Muscle of leg (tissue), 11 donors: Measurements from ENCODE around the gene CNTN4. TPM values are rescaled to one million over a fixed set of nuclear protein-coding genes. Genes with fewer than 3 reads are reported as not detected.
A peak's percentile ranks its signal among the peaks of the same experiment; 100 is the strongest.

ENCODE experiments used
- DNase-seq: peaks from one replicate; pipeline ENCODE4 v3.0.0; 2013
- H3K27ac ChIP-seq: one replicate; pipeline ENCODE4 v1.5.1; 2013; ENCODE audit warnings: mild to moderate bottlenecking, low read length, control low read depth
- H3K27me3 ChIP-seq: one replicate; pipeline ENCODE4 v1.6.1; 2013; ENCODE audit warnings: low read length; ENCODE audit not compliant: control insufficient read depth, insufficient read depth
- H3K36me3 ChIP-seq: one replicate; pipeline ENCODE4 v1.6.1; 2013; ENCODE audit warnings: low read length; ENCODE audit not compliant: control insufficient read depth, insufficient read depth
- H3K4me1 ChIP-seq: one replicate; pipeline ENCODE4 v1.6.1; 2013; ENCODE audit warnings: low read length; ENCODE audit not compliant: control insufficient read depth, insufficient read depth
- H3K4me3 ChIP-seq: one replicate; pipeline ENCODE4 v1.5.1; 2013; ENCODE audit warnings: low read length, control low read depth
- H3K9me3 ChIP-seq: replicated peaks from 2 replicates; pipeline ENCODE4 v1.6.1; 2013; ENCODE audit warnings: low read depth, low read length; ENCODE audit not compliant: control insufficient read depth
- WGBS: methylation state at CpG from one replicate; pipeline ENCODE4 v1.1.5; 2013; ENCODE audit warnings: missing lambda C conversion rate; ENCODE audit not compliant: insufficient coverage; 5-methylcytosine and 5-hydroxymethylcytosine counted together
- polyA plus RNA-seq, 8 donors: library from polyadenylated mRNA; unstranded; fragments of 120-200 nt; gene quantifications; one replicate each; pipeline versions ENCODE4 v1.2.1 to v1.2.3, GENCODE V29; 2013; ENCODE audit warnings: inconsistent platforms in 1 of 8, low replicate concordance in 1 of 8; ENCODE audit not compliant: insufficient read length in 8 of 8, insufficient read depth in 1 of 8
- total RNA-seq: library from RNA; stranded (reverse); fragments of 120-200 nt; gene quantifications from one replicate; pipeline ENCODE4 v1.2.4, GENCODE V29; 2013

The CNTN4 gene
- total and polyA plus RNA-seq, 9 donors: 3.0 to 16.3 (median 5.9) TPM

GRCh38 chr3:2727101-2727500 lies 628.4 kb downstream of the CNTN4 start:
- no CpG with 5 or more reads among the region's 3 CpGs for WGBS
- no peaks in the 10 kb centered on the region for H3K36me3 ChIP-seq
- no peaks in the 10 kb centered on the region for H3K4me1 ChIP-seq
- H3K4me3 ChIP-seq: no peak overlapping the region
- H3K9me3 ChIP-seq: no peaks in the 10 kb centered on the region
- DNase-seq: no peak
- no peaks in the 10 kb centered on the region for H3K27me3 ChIP-seq
- no peak overlapping the region for H3K27ac ChIP-seq

DNA sequence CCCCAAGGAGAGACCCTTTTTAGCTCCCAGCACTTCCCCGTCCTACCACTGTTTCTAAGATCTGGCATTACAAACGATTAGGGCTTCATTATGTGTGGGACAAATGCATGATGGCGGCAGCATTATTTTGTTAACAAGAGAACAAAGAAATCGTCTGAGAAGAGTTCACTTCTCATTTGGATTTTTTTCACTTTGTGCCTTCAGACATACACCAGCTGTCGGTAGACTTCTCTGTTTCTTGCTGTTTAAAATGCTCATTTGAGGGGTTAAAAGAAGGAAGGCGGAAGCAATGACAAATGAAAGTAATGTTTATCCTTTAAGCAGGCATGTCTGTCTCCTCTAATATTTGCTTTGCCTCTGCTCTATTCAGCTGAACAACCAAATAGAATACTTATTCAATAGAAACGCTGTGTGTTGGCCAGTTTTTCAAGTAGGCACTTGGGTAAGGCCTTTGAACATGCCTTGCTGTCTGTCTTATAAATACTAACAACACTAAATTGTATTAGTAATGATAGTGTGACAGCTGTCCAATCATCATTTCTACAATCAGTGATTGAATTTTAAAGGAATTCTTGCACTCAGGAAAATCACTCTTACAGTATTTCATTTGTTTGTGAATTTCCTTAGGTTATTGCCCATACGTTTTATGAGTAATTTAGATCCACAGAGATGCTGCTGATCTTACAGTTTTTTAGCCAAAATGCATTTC lies 629.1 kb downstream of the CNTN4 start:
- H3K36me3 ChIP-seq: no peaks in the 10 kb centered on the region
- H3K27me3 ChIP-seq: no peaks in the 10 kb centered on the region
- 44% methylated on average over 2 of the region's 8 CpGs for WGBS
- DNase-seq: no peak
- H3K4me3 ChIP-seq: no peak overlapping the region
- H3K4me1 ChIP-seq: no peaks in the 10 kb centered on the region
- no peak overlapping the region for H3K27ac ChIP-seq
- H3K9me3 ChIP-seq: no peaks in the 10 kb centered on the region

- Histone ChIP-seq H3K9me3 (no peaks in the 10 kb centered on the region), H3K36me3 (no peaks in the 10 kb centered on the region), H3K4me1 (no peaks in the 10 kb centered on the region), H3K4me3 (no peak overlapping the region), H3K27me3 (no peaks in the 10 kb centered on the region), H3K27ac (no peak overlapping the region)
- no peak for DNase-seq
- WGBS: no CpG with 5 or more reads among the region's 2 CpGs
These were observed 633.2 kb downstream of the CNTN4 start for GRCh38 chr3:2731843-2732242.

DNA sequence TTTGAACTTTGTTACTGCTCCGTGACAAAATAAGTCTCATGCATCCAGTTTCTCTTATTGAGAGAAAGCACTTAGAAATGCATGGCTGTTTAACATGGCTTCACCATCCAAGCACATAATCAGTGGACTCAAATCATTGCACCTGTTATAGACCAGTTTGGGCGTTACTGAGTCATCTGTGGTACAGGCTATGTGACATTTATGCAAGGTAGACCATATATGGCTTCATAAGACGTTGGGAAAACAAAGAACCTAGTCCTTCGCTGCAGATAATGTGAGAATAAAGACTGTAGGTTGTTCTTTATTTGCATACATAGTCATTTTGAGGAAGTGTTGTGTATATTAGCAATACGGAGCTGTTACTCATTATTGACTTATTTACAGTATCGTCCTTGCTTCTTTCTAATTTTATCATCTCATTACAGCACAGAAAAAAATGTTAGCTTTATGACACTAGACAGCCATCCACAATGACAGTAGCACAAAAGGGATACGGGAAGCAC lies 636.8 kb downstream of the CNTN4 start:
- Histone ChIP-seq H3K27ac (no peak overlapping the region), H3K9me3 (no peaks in the 10 kb centered on the region), H3K4me3 (no peak overlapping the region), H3K4me1 (no peaks in the 10 kb centered on the region), H3K36me3 (no peaks in the 10 kb centered on the region), H3K27me3 (no peaks in the 10 kb centered on the region)
- 67% methylated on average over 1 of the region's 7 CpGs for WGBS
- no peak for DNase-seq

GRCh38 chr3:2741516-2741915 lies 642.9 kb downstream of the CNTN4 start:
- Histone ChIP-seq H3K27ac (no peak overlapping the region), H3K9me3 (no peaks in the 10 kb centered on the region), H3K27me3 (no peaks in the 10 kb centered on the region), H3K36me3 (no peaks in the 10 kb centered on the region), H3K4me3 (no peak overlapping the region), H3K4me1 (no peaks in the 10 kb centered on the region)
- 18% methylated on average over 3 of the region's 3 CpGs for WGBS
- DNase-seq: peak; percentile 19

DNA sequence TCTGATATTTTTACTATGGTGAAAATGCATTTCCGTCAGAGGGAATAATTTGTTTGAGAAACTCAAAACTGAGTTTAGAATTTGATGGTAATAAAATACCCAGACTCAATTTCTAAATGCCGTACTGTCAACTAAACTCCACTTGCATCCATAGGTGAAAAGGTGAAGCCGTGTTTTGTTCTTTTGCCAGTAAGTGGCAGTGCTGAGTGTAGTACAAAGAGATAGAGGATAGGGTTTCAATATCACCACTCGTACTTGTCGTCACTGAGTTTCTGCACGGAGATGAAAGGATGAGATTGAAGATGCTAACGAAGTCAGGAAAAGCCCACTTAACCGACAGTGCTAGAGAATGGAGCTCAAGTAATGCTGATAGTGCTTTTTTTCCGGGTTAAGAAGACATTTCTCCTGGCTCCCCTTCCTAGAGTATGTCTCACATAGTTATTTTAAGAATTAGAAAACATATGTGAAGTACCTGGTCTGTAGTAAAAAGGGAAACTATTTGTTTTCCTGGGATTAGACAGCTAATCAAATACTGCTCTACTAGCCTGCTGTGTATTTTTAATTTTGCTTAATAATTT lies 666.4 kb downstream of the CNTN4 start:
- 0% methylated on average over 1 of the region's 9 CpGs for WGBS
- Histone ChIP-seq H3K4me3 (no peak overlapping the region), H3K27me3 (no peaks in the 10 kb centered on the region), H3K4me1 (no peaks in the 10 kb centered on the region), H3K27ac (no peak overlapping the region), H3K36me3 (no peaks in the 10 kb centered on the region), H3K9me3 (no peaks in the 10 kb centered on the region)
- peak; percentile 5 for DNase-seq

DNA sequence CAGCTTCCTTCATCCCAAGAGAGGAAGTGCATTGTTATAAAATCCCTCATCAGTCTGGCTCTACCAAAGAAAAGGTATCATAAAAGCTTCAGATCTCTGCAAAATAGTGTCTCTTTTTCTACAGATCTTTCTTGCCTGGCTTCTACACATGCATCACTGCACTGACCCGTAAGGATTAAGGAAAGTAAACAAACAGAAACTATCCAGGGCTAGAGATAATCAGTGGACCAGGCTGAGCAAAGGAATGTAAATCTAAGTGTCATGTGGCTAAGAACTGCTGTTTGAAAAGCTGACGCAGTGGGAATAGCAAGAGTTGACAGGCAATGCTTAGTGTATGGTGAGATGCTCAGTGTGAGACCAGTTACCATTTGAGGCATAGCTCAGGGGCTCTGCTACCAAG lies 671.8 kb downstream of the CNTN4 start:
- no peaks in the 10 kb centered on the region for H3K36me3 ChIP-seq
- WGBS: 37% methylated on average over 2 of the region's 2 CpGs
- H3K4me1 ChIP-seq: no peaks in the 10 kb centered on the region
- H3K4me3 ChIP-seq: no peak overlapping the region
- no peak overlapping the region for H3K27ac ChIP-seq
- no peaks in the 10 kb centered on the region for H3K27me3 ChIP-seq
- no peaks in the 10 kb centered on the region for H3K9me3 ChIP-seq
- peak; percentile 2 for DNase-seq

GRCh38 chr3:2771193-2771592 lies 672.5 kb downstream of the CNTN4 start:
- Histone ChIP-seq H3K9me3 (no peaks in the 10 kb centered on the region), H3K27ac (no peak overlapping the region), H3K36me3 (no peaks in the 10 kb centered on the region), H3K4me3 (no peak overlapping the region), H3K4me1 (no peaks in the 10 kb centered on the region), H3K27me3 (no peaks in the 10 kb centered on the region)
- no peak for DNase-seq

DNA sequence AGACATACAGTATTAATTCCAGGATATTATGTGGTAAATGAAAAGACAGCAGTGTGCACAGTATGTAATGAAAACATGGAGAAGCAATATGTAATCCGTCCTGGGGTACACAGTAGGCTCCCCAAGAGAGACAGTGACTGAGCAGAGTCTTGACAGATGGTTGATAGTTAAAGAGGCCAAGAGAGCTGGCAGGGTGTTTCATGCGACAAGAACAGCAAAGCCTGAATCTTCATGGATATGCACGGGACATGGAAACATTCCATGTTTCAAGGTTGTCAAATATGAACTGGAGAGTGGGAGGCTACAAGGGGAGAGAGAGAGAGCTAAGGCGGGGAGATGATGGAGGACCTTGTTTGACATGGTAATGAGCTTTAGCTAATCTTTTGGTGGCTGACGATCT lies 673.1 kb downstream of the CNTN4 start:
- 70% methylated on average over 5 of the region's 5 CpGs for WGBS
- H3K27me3 ChIP-seq: no peaks in the 10 kb centered on the region
- no peak overlapping the region for H3K4me3 ChIP-seq
- no peak for DNase-seq
- no peaks in the 10 kb centered on the region for H3K4me1 ChIP-seq
- H3K27ac ChIP-seq: no peak overlapping the region
- H3K9me3 ChIP-seq: no peaks in the 10 kb centered on the region
- H3K36me3 ChIP-seq: no peaks in the 10 kb centered on the region

GRCh38 chr3:2772803-2773202 lies 674.1 kb downstream of the CNTN4 start:
- no peaks in the 10 kb centered on the region for H3K27me3 ChIP-seq
- no peak overlapping the region for H3K27ac ChIP-seq
- no peaks in the 10 kb centered on the region for H3K4me1 ChIP-seq
- 82% methylated on average over 1 of the region's 1 CpG for WGBS
- H3K4me3 ChIP-seq: no peak overlapping the region
- no peak for DNase-seq
- no peaks in the 10 kb centered on the region for H3K9me3 ChIP-seq
- H3K36me3 ChIP-seq: no peaks in the 10 kb centered on the region
